HG03571 (cell line): ENCODE data around the gene USP48.
"Not testable (repeated sequence)": the region's sequence is repeated elsewhere in the genome, so short reads cannot be mapped to it uniquely, and the experiment has no call there.

Source experiments
- ATAC-seq: cut with Tn5 transposase; IDR thresholded peaks from one replicate; pipeline ENCODE4 v1.9.1; 2021; ENCODE audit not compliant: unreplicated experiment

Gene USP48

DNA sequence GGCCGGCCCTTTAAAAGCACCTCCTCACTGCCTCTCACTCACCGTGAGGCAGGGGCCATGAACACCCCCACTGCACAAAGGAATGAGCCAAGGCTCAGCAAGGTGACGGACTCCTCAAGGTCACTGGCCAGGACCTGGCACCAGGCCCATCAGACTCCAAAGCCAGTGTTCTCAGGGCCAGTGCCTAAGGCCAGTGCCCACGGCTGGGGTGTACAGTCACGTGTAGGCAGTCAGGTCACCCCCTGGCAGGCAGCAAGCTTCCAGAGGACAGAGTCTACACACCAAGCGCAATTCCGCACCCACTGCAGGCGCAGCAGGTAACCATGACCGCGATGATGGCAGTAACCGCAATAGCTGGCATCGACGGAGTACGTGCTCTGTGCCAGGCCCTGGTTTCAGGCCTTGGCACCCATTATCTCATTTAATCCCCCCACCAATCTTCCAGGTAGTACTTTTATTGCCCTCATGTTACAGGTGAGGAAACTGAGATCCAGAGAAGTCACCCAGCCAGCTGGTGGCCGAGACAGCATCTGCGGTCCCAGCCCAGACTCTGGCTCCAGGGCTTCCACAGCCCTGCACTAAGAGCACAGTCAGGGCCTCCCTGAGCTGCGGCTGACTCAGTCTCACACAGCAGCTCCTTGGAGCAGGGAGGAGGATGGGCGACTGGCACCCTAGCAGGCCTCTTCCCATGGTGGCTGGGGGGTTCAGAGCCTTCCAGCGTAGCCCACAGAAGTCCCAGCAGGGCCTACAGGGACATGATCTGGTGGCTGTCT is 140.8 kb downstream of the USP48 start:
- ATAC-seq = no peak

DNA sequence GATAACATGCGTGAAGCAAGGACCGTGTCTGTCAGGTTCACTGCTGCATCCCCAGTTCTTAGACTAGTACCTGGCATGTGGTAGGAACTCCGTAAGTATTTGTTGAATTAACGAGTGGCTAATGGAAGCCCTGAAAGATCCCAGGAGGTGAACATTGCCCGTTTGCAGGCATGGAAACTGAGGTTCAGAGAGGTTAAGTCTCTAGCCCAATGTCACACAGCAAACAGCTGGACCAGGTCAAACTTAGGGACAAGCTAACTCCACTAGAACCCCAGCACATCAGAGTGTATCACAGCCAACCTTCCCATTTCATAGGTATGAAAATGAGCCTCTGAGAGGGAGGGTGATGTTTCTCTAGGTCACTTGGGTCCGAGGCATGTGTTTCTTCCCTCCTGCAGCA is 141.4 kb downstream of the USP48 start:
- ATAC-seq = no peak

DNA sequence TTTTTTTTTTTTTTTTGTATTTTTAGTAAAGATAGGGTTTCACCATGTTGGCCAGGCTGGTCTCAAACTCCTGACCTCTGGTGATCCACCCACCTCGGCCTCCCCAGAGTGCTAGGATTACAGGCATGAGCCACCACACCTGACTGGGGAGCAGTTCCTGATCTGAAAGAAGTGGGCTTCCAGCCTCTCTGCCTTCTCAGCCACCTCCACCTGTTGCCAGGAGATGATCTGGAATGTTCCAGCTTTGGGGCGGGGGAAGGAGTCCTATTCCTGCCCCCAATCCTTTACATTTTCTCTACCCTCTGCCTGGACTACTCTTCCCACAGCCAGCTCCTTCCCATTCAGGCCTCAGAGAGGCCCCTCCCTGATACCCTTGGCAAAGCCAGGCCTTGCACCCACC is 141.9 kb downstream of the USP48 start:
- no peak for ATAC-seq

DNA sequence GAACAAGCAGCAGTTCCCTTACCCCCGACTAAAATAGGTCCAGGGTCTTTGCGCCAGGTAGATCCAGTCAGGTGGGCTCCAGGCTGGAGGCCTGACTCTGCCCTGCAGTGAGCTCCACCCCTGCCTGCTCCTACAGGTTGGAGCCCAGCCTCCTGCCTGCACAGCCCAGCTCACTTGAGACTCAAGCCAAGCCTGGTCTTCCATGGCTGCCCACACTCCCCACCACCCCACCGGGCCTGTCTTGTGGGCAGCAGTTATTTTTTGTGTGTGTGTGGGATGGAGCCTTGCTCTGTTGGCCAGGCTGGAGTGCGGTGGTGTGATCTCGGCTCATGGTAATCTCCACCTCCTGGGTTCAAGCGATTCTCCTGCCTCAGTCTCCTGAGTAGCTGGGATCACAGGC is 142.3 kb downstream of the USP48 start:
- ATAC-seq = no peak

DNA sequence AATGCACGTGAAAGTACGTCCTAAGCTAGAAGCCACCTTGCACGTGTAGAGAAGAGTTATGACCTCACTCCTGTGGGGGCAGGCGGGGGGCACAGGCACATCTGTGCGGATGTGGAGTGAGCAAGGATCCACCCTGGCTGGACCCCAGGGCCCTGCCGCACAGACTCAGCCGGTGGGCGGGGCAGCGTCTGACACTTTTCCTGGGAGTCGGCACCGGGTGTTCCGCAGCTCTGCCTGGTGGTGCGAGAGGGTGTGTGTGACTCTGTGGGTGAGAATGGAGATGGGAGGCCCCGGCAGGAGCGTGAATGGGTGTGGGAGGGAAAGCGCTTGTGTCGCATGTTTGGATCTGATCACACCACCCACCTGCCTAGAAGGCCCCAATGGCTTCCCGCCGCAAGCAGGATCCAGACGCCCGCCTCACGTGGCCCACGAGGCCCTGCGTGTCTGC is 143.3 kb downstream of the USP48 start:
- no peak for ATAC-seq

DNA sequence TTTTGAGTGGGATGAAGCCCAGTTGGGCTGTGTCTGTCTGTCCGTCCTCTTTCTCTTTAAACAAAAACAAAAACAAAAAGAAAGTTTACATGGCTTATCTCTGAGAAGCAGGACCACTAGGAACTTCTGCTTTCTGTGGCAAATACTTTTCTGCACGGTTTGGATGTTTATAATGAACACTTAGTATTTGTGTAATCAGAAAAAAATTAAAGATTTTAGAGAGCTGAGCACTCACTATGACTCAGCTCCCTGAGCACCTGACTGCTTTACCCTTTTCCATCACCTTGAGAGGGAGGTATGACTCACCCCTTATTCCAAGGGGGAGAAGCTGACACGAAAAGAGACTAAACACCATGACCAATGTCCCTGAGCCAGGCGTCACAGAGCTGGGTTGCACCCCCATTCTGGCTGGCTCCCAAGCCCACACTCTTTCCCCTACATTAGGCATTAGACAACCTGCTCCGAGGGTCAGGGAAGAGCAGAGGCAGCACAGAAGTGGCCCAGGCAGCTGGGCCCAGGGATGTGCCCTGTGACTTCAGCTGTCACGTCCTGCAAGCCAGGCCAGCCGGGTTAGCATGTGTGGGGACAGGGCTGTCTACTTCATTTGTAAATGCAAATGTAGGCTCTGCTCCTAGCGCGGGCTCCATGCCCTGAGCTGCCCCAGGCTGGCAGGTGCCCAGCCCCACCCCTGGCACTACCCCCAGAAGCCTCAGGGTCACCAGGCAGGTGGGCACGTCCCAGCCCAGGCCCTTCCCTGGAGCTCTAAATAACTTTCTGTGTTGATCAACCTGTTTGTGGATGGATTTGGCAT is 144.2 kb downstream of the USP48 start:
- no peak for ATAC-seq

DNA sequence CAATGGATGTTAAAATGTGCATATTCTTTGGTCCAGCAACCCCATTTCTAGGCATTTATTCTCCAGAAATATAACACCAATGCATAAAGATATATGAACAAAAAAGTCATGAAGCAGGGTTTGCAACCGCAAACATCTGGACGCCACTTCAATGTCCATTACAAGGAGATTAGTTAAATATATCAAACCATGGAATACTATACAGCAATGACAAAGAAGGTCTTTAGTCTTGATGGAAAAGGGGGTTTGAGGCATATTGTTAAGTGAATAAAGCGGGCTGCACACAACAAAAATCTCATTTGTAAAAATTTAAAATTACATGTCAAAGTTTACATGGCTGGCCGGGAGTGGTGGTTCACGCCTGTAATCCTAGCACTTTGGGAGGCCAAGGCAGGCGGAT is 145.4 kb downstream of the USP48 start:
- no peak for ATAC-seq

DNA sequence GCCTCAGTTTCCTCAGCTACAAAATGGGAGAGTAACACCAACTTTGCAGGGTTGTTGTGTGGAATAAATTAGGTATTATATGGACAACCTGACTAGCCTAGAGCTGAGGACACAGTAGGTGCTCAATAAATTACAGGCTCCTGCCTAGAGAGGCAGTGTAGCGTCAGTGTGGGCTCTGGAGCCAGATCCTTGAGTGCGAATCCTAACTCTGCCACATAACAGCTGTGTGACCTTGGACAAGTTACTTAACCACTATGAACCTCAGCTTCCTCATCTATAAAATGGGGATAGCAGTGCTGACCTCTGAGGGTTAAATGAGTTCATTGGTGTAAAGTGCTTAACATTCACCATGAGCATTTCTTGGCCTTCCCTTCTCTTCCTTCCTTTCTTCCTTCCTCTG is 146.9 kb downstream of the USP48 start:
- ATAC-seq = no peak

DNA sequence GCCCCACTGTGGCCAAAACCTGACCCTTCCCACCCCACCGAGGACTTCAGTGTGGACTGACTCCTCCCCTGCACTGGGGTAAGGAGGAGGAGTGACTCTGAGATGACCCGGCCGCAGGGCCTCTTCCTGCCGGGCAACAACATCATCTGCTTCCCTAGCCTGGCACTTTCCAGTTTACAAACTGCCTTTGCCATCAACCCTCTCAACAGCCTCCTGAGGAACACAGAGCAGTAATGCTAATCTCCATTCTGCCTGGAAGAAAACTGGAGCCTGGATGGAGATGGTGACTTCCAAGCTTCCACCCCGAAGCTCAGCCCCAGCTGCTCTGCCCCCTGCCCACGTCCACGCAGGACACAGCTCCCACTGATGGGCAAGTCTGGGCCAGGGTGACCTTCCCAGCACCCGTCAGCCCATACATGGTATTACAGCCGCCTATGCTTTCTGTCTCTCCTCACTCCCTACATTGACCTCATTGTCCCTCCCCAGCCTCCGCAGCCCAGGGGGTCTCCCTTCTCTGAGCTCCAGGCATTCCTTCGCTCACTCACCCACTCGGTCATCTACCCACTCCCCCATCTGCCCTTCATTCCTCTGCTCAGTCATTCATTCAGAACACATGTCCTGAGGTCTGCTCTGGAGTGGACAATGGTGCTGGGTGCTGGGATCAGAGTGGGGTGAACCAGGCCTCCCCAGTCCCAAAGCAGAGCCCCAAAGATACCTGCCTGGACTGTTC is 148.0 kb downstream of the USP48 start:
- ATAC-seq = no peak

DNA sequence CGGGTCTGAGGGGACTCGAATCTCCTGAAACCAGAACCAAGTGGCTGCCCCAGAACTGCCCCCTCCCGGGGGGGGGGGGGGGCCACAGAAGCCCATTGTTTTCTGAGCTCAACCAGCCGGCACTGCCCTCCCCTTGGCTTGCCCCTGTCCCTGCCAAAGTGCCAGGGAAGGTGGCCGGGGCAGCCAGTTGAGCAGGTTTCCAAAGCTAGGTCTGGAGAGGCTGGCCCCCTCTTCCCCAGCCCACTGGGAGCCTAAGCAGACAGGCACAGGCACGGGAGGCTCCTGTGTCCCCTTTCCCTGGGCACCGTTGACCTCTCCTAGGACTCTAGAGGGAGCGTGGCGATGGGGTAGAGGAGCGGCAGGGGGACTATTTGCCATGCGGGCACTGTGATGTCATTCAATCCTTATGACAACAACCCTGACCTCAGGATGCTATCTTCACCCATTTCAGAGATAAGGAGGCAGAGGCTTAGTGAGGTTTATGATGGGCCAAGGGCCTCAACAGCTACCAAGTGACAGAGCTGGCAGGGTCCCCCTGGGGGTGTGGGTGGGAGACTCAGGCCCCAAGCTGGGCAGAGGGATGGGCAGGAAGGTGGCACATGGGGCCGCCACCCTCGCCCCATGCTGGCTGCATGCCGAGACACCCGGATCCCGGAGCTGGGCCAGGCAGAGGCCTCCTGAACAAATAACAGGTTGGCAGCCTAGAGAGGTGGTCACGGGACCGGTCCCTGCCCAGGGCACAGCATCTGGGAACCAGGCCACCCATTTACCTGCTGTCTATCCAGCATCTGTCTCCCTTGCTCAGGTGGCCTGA is 148.8 kb downstream of the USP48 start:
- no peak for ATAC-seq

DNA sequence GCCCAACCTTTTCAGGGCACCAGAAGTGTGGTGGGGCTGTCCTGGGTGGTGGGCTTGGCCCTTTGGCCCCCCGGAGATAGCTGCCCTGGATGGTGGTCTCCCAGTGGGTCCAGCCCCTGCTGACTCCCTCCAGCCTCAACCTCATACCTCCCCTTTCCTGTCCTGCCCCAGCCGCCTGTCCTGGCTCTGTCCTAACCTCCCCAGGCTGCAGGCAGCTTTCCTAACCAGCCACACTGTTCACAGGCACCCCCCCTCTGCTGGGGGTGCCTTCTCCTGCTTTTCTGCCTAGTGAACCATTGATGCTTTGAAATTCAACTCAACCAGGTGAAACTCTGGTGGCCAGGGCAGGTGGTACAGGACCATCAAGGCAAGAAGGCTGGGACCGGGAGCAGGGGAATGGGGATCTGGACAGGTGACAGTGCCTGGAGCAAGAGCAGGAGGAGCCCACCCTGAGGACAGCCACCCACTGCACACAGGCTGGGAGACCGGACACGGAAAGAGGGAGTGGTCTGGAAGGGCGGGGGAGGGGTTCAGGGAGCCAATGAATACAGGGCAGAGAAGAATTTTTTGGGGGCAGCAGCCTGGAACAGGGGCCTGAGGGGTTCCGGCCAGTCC is 149.7 kb downstream of the USP48 start:
- no peak for ATAC-seq

DNA sequence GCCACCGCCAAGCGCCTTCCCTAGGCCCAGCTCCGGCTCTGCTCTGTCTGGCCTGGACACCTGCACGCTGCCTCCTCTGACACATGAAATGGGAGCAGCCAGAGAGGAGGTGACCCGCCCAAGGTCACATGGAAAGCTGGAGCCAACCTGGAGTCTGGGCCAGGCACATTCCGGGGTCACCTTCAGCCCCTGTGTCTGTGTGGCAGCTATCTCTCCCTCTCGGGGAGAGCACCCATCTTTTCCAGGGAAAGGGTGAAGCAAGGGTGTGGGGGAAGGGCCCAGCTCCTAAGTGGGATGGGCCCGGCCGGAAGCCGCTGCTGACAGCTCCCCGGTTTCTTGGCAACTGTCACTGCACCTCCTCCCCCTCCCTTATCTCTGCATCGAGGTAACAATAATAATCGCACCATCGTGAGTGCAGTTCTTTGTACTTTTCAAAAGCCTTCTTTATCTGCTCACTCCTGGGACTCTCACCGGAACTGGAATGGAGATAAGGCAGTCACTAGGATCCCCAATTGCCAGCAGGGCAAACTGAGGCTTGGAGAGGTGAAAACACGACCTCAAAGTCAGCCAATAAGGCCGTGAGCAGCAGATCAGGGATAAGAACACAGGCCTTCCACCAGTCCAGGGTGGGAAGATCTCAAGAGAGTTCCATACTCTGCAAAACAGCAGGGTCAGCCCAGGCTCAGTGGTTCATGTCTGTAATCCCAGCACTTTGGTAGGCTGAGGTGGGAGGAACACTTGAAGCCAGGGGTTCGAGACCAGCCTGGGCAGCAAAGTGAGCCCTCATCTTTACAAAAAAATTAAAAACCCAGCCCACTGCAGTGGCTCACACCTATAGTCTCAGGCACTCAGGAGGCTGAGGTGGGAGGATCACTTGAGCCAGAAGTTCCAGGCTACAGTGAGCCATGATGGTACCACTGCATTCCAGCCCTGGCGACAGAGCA is 150.7 kb downstream of the USP48 start:
- ATAC-seq = no peak

DNA sequence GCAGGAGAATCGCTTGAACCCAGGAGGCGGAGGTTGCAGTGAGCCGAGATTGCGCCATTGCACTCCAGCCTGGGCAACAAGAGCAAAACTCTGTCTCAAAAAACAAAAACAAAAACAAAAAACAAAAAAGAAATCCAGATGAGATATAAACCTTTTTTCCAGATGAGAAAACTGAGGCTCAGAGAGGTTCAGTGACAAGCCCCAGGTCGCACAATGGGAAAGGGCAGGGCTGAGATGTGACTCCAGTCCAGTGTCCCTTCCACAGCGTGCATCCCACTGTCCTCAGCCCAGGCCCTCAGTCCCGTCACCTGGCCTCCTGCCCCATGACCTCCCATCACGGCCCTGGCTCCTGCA is 151.4 kb downstream of the USP48 start:
- not testable (repeated sequence) for ATAC-seq

DNA sequence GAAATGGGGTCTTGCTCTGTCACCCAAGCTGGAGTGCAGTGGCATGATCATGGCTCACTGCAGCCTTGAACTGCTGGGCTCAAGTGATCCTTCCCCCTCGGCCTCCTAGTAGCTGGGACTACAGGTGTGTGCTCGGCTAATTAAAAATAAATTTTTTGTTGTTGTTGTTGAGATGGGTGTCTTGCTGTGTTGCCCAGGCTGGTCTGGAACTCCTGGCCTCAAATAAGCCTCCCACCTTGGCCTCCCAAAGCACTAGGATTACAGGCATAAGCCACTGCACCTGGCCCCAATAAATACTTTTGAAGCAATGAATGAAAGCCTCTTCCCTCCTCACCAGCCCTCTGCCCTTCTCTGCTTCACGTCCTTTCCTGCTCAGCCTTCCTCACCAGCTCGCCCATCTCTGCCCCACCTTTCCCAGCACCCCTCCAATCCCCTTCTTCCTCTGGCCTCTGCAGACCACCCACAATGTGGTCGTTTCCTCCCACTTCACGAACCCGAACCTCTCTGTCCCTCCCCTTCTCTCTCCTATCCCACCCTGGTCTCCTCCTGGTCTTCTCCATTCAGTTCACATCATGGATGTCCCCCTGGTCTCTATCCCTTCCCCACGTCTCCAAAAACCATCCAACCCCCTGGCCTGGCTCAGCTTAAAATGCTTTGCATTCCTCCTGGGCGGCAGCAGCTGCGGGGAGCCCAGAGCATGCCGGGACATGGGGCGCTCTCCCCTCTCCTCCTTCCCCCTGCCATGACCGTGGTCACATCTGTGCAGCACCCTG is 152.2 kb downstream of the USP48 start:
- ATAC-seq = no peak

DNA sequence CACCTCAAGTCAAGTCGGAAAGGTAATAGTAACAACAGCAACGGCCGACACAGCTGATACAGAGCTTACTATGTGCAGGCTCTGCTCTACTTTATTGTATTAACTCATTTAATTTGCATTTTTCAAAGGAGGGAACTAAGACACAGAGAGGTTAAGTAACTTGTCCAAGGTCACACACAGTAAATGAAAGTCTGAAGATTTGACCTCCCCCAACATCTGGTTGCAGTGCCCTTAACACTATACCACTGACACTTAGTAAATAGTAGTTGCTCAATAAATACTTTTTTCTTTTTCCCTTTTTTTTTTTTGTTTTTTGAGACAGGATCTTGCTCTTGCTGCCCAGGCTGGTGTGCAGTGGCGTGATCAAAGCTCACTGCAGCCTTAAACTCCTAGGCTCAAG is 153.0 kb downstream of the USP48 start:
- ATAC-seq = no peak

DNA sequence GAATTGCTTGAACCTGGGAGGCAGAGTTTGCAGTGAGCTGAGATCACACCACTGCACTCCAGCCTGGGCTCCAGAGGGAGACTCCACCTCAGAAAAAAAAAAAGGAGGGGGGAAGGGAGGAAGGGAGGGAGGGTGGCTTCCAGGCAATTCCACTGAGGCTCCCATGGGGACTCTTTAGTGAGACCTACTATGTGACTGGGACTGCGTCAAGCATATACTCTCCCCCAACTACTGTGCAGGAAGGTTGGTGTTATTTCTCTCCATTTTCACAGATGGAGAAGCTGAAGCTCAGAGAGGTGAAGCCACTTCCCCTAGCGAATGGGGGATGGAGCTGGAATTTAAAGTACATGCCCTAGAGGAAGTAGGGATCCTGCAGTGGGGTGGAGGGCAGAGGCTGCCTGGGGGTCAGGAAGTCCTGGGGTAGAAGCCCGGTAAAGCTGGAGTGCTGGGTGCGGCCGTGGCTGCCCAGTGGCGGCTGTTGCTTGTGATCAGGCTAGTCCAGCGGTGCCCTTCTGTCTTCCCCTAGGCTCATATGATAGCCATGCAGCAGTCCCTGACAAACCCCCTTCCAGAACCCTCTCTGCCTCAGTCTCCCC is 154.1 kb downstream of the USP48 start:
- no peak for ATAC-seq
